ENCODE measurements around the gene GAL3ST3. TPM values are rescaled to one million over a fixed set of nuclear protein-coding genes. Genes with fewer than 3 reads are reported as not detected.

The GAL3ST3 gene
- total and polyA plus RNA-seq, 2 donors (not counting 1 experiment from before 2014, with no cell fraction given), result not detected

GRCh38 chr11:66051371-66051765 is 2.4 kb upstream of the GAL3ST3 start:
- Histone ChIP-seq H3K4me1 (ENCODE audit: control insufficient read depth in 2 of 2, insufficient read depth in 2 of 2, low read length in 2 of 2) (peaks cover 25 to 29% of the 10 kb centered on the region in 2 donors), H3K27me3 (replicated peaks in 1 of 4; ENCODE audit: control extremely low read depth in 1 of 4, control insufficient read depth in 3 of 4, insufficient read depth in 4 of 4, low read length in 3 of 4) (peaks cover 0 to 33% (median 5%) of the 10 kb centered on the region in 4 experiments), H3K36me3 (replicated peaks in 1 of 2; ENCODE audit: control extremely low read depth in 1 of 2, control insufficient read depth in 1 of 2, extremely low read depth in 1 of 2, insufficient read depth in 2 of 2, low read length in 1 of 2) (peaks cover 0 to 26% of the 10 kb centered on the region in 2 experiments), H4K20me1 (ENCODE audit: control insufficient read depth, insufficient read depth, low read length, poor library complexity, severe bottlenecking) (peaks cover 23% of the 10 kb centered on the region), H3K4me3 (ENCODE audit: control extremely low read depth in 1 of 5, extremely low read depth in 1 of 5, insufficient read depth in 1 of 5, low read depth in 2 of 5, low read length in 4 of 5) (peak overlapping the region; percentile 42 to 99 (median 79)), H3K79me2 (ENCODE audit: control insufficient read depth, insufficient read depth, low read length) (peaks cover 67% of the 10 kb centered on the region), H3K27ac (ENCODE audit: low read length in 2 of 2) (peak overlapping the region; percentile 61 to 85), H3K9me3 (ENCODE audit: control extremely low read depth in 1 of 3, control insufficient read depth in 2 of 3, insufficient read depth in 1 of 3, low read length in 2 of 3) (no peaks in the 10 kb centered on the region), H2AFZ (ENCODE audit: insufficient read depth, low read depth, low read length, poor library complexity, severe bottlenecking) (peak overlapping the region; percentile 87), H3K9ac (ENCODE audit: low read length) (peak overlapping the region; percentile 92), H3K4me2 (replicated peaks; ENCODE audit: low read depth, low read length, poor library complexity, severe bottlenecking) (peak overlapping the region; percentile 93)
- intact Hi-C loops (cut with micrococcal nuclease), result loop anchor here (5.0 kb wide), 1 partner anchor 179 kb away; the partner anchor contains the start of gene EFEMP2
- H3K27me3 Mint-ChIP-seq, result peaks cover 12% of the 10 kb centered on the region
- peak overlapping the region; percentile 99 for H3K4me3 Mint-ChIP-seq
- ChIA-PET POLR2A (interaction anchor here (0.6 to 1.7 kb wide), 5 partner anchors 18 to 216 kb away, joined by 3 to 8 read pairs (median 5); partner anchors contain the start of gene BANF1), CTCF (interaction anchor here (0.7 to 8.0 kb wide), 5 partner anchors 17 to 93 kb away, joined by 3 to 78 read pairs (median 4); partner anchors contain the start of gene PACS1)
- no peaks in the 10 kb centered on the region for H3K9me3 Mint-ChIP-seq (ENCODE audit: insufficient read depth)
- no peak for DNase-seq
- 20% methylated on average over 10 of the region's 12 CpGs for WGBS (ENCODE audit: insufficient coverage)
- no peak for TF ChIP-seq CTCF (IDR thresholded peaks at IDR 0.05)
- no peak for TF ChIP-seq EZH2 (IDR thresholded peaks at IDR 0.05; ENCODE audit: borderline replicate concordance, insufficient read depth, low read depth, low read length, poor library complexity, severe bottlenecking)
- no peak for ATAC-seq (ENCODE audit: low read depth)
- H3K4me1 Mint-ChIP-seq, result peaks cover 29% of the 10 kb centered on the region
- H3K27ac Mint-ChIP-seq, result peak overlapping the region; percentile 96

GRCh38 chr11:66050581-66051231 is 1.7 kb upstream of the GAL3ST3 start:
- Histone ChIP-seq H3K9ac (ENCODE audit: low read length) (no peak overlapping the region), H3K4me3 (ENCODE audit: control extremely low read depth in 1 of 5, extremely low read depth in 1 of 5, insufficient read depth in 1 of 5, low read depth in 2 of 5, low read length in 4 of 5) (no peak overlapping the region), H3K27ac (ENCODE audit: low read length in 2 of 2) (peak overlapping the region; percentile 61 to 85), H4K20me1 (ENCODE audit: control insufficient read depth, insufficient read depth, low read length, poor library complexity, severe bottlenecking) (peaks cover 22% of the 10 kb centered on the region), H3K9me3 (ENCODE audit: control extremely low read depth in 1 of 3, control insufficient read depth in 2 of 3, insufficient read depth in 1 of 3, low read length in 2 of 3) (no peaks in the 10 kb centered on the region), H3K27me3 (replicated peaks in 1 of 4; ENCODE audit: control extremely low read depth in 1 of 4, control insufficient read depth in 3 of 4, insufficient read depth in 4 of 4, low read length in 3 of 4) (peaks cover 0 to 35% (median 5%) of the 10 kb centered on the region in 4 experiments), H3K79me2 (ENCODE audit: control insufficient read depth, insufficient read depth, low read length) (peaks cover 61% of the 10 kb centered on the region), H3K4me2 (replicated peaks; ENCODE audit: low read depth, low read length, poor library complexity, severe bottlenecking) (no peak overlapping the region), H2AFZ (ENCODE audit: insufficient read depth, low read depth, low read length, poor library complexity, severe bottlenecking) (peak overlapping the region; percentile 87), H3K4me1 (ENCODE audit: control insufficient read depth in 2 of 2, insufficient read depth in 2 of 2, low read length in 2 of 2) (peaks cover 25 to 29% of the 10 kb centered on the region in 2 donors), H3K36me3 (replicated peaks in 1 of 2; ENCODE audit: control extremely low read depth in 1 of 2, control insufficient read depth in 1 of 2, extremely low read depth in 1 of 2, insufficient read depth in 2 of 2, low read length in 1 of 2) (peaks cover 0 to 20% of the 10 kb centered on the region in 2 experiments)
- no peaks in the 10 kb centered on the region for H3K9me3 Mint-ChIP-seq (ENCODE audit: insufficient read depth)
- DNase-seq (no peak), ATAC-seq (ENCODE audit: low read depth) (no peak)
- H3K27ac Mint-ChIP-seq, result peak overlapping the region; percentile 96
- POLR2A ChIA-PET, result interaction anchor here (0.6 to 1.7 kb wide), 4 partner anchors 19 to 270 kb away, joined by 3 to 5 read pairs (median 4); partner anchors contain the start of gene AP5B1
- peak overlapping the region; percentile 99 for H3K4me3 Mint-ChIP-seq
- intact Hi-C loops (cut with micrococcal nuclease), result loop anchor here (5.0 kb wide), 1 partner anchor 178 kb away; the partner anchor contains the start of gene EFEMP2
- 100% methylated on average over 2 of the region's 5 CpGs for WGBS (ENCODE audit: insufficient coverage)
- H3K4me1 Mint-ChIP-seq, result peaks cover 30% of the 10 kb centered on the region
- CTCF ChIA-PET, result interaction anchor here (0.7 to 8.0 kb wide), 4 partner anchors 17 to 171 kb away, joined by 3 to 78 read pairs (median 4); partner anchors contain the start of gene PACS1
- H3K27me3 Mint-ChIP-seq, result peaks cover 12% of the 10 kb centered on the region
- TF ChIP-seq EZH2 (IDR thresholded peaks at IDR 0.05; ENCODE audit: borderline replicate concordance, insufficient read depth, low read depth, low read length, poor library complexity, severe bottlenecking), result no peak
- TF ChIP-seq CTCF (IDR thresholded peaks at IDR 0.05), result no peak
